ENCODE measurements around the gene SUCO.

SUCO gene

DNA sequence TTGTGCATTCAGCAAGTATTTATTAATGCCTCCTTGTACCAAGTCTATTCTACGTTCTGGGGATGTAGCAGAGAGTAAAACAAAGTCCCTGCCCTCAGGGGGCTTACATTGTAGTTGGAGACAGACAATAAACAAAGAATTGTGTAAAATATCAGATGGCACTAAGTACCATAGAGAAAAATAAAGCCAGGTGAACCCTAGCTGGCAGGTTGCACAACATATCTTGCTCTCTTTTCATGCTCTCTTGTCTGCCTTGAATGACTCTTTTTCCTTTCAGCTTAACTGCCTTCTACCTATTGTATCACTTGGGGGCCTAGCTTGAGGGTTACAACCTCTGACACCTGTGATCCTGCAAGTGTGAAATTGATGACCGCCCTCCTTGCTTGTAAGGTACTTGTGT is 105.3 kb downstream of the SUCO start:
- TF ChIP-seq, protein P1, sequence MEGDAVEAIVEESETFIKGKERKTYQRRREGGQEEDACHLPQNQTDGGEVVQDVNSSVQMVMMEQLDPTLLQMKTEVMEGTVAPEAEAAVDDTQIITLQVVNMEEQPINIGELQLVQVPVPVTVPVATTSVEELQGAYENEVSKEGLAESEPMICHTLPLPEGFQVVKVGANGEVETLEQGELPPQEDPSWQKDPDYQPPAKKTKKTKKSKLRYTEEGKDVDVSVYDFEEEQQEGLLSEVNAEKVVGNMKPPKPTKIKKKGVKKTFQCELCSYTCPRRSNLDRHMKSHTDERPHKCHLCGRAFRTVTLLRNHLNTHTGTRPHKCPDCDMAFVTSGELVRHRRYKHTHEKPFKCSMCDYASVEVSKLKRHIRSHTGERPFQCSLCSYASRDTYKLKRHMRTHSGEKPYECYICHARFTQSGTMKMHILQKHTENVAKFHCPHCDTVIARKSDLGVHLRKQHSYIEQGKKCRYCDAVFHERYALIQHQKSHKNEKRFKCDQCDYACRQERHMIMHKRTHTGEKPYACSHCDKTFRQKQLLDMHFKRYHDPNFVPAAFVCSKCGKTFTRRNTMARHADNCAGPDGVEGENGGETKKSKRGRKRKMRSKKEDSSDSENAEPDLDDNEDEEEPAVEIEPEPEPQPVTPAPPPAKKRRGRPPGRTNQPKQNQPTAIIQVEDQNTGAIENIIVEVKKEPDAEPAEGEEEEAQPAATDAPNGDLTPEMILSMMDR (IDR thresholded peaks at IDR 0.05; ENCODE audit: unreplicated experiment in 3 of 3) = no peak
- Mint-ChIP-seq H3K27me3 (ENCODE audit: low read depth) (no peaks in the 10 kb centered on the region), H3K4me1 (no peaks in the 10 kb centered on the region), H3K4me3 (no peak overlapping the region), H3K36me3 (ENCODE audit: low read depth) (no peaks in the 10 kb centered on the region), H3K9me3 (no peaks in the 10 kb centered on the region), H3K27ac (no peak overlapping the region)

DNA sequence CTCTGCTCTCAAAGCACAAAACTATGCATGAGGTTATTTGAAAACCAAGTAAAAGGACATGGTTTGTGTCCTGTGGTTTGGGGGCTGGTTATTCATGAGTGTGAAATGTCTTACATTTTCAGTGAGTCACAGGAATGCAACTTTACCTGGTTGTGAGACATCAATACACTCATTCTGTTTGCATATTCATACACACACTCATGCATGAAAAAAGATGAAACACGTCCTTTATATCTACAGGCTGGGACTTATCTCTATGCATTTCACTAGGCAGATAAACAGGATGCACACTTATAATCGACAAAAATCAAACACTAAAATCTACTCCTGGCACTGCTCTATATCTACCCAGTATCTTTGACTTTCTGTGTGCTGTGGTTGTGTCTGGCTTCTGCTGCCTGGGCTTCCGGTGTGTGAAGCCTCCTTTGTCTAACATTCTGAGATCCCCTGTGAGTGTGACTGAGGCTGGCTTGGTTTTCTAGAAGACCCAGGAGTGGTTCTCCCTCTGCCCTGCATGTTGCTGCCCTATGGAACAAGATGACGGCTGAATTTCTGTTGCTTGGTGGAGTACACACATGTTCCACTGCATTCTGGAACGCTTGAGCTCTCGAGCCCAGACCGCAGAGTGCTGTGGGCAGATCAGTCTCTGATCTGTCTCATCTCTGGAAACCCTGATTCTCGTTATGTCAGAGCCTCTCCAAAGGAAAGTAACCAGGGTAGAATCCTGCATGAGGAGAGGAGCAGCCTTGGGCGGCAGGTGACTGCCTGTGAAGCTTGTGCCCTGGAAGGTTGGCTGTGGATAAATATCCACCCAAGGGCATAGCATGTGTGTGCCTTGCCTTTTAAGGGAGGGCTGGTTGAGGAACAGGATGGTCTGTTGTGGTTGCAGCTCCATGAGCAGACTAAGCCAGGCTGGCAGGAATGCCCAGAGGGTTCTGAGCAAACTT is 106.2 kb downstream of the SUCO start:
- H3K27ac Mint-ChIP-seq = no peak overlapping the region
- H3K36me3 Mint-ChIP-seq (ENCODE audit: low read depth) = no peaks in the 10 kb centered on the region
- no peaks in the 10 kb centered on the region for H3K9me3 Mint-ChIP-seq
- H3K4me1 Mint-ChIP-seq = no peaks in the 10 kb centered on the region
- TF ChIP-seq, protein P1 (IDR thresholded peaks at IDR 0.05; ENCODE audit: unreplicated experiment in 3 of 3) = no peak
- H3K27me3 Mint-ChIP-seq (ENCODE audit: low read depth) = no peaks in the 10 kb centered on the region
- H3K4me3 Mint-ChIP-seq = no peak overlapping the region

DNA sequence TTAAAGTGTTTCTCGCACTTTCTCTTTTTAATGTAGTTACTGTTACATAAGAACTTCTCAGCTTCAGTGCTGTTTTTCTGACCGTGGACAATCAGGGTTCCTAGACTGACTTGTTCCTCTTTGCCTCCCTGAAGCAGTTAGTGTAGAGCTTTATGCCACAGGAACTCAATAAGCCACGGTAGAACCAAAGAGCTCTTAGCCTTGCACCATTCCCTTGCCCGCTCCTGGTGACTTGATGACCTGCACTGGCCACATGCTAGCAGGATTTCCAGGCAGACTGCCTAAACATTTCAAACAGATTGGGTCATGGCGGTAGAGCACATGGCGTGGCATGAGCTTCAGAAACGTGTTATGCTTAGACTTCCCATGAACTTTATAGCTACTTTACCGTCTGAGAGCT is 107.2 kb downstream of the SUCO start:
- no peak overlapping the region for H3K4me3 Mint-ChIP-seq
- no peaks in the 10 kb centered on the region for H3K9me3 Mint-ChIP-seq
- TF ChIP-seq, protein P1 (IDR thresholded peaks at IDR 0.05; ENCODE audit: unreplicated experiment in 3 of 3) = no peak
- H3K27ac Mint-ChIP-seq = no peak overlapping the region
- H3K4me1 Mint-ChIP-seq = no peaks in the 10 kb centered on the region
- H3K27me3 Mint-ChIP-seq (ENCODE audit: low read depth) = no peaks in the 10 kb centered on the region
- no peaks in the 10 kb centered on the region for H3K36me3 Mint-ChIP-seq (ENCODE audit: low read depth)

DNA sequence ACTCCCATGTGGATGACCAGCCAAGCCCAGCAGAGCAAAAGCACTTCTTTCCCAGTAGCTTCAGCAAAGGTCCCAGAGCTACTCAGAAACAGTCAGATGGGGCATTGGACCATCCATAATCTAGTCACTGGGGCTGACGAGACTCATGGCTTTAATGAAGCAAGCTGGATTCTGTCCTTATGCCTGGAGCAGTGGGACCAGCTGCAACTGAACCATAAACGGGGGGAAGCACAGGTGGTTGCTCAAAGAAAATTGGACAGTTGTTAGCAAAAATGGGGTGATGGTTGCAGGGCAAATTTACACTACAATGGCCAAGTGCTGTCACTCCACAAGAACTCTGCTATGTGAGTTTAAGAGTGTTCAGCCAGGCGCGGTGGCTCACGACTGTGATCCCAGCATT is 108.5 kb downstream of the SUCO start:
- Mint-ChIP-seq H3K36me3 (ENCODE audit: low read depth) (no peaks in the 10 kb centered on the region), H3K4me1 (no peaks in the 10 kb centered on the region), H3K9me3 (no peaks in the 10 kb centered on the region), H3K4me3 (no peak overlapping the region), H3K27ac (no peak overlapping the region), H3K27me3 (ENCODE audit: low read depth) (no peaks in the 10 kb centered on the region)
- TF ChIP-seq, protein P1 (IDR thresholded peaks at IDR 0.05; ENCODE audit: unreplicated experiment in 3 of 3) = no peak

DNA sequence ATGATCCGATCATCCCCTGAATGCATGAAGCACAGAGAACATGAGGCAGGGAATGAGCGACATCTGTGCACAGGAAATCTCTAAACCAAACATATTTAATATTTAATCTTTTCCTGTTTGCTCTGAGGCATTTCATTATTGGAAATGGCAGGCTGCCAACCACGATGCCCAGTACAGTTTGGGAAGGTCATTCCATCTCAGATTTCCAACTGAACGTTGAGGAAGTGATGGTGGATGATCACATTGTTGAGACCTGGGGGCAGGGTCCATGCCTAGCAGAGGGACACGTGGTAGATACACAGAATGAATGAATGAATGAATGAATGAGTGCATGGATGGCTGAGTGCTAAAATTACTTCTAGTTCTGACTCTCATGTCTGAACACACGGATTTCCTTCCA is 110.0 kb downstream of the SUCO start:
- no peaks in the 10 kb centered on the region for H3K27me3 Mint-ChIP-seq (ENCODE audit: low read depth)

More for the DNA sequence above, 110.0 kb downstream of the SUCO start:
- TF ChIP-seq, protein P1 (IDR thresholded peaks at IDR 0.05; ENCODE audit: unreplicated experiment in 3 of 3) = no peak
- H3K4me1 Mint-ChIP-seq = no peaks in the 10 kb centered on the region
- H3K4me3 Mint-ChIP-seq = no peak overlapping the region
- no peaks in the 10 kb centered on the region for H3K36me3 Mint-ChIP-seq (ENCODE audit: low read depth)
- no peaks in the 10 kb centered on the region for H3K9me3 Mint-ChIP-seq
- no peak overlapping the region for H3K27ac Mint-ChIP-seq

Data from nephron (organoid).